Erythroblast (primary cell): Measurements from ENCODE around the gene BRD1.

Experiments used
- GATA1 ChIP-seq: IDR thresholded peaks from 2 replicates; pipeline ENCODE4 v1.6.1; 2011; ENCODE audit warnings: low read depth, mild to moderate bottlenecking, control low read depth, low read length, moderate library complexity
- POLR2A ChIP-seq: IDR thresholded peaks from 2 replicates; pipeline ENCODE4 v1.6.1; 2011; ENCODE audit warnings: mild to moderate bottlenecking, low read length

GRCh38 chr22:49817359-49817758, 10.3 kb downstream of the BRD1 start:
- TF ChIP-seq POLR2A (no peak), GATA1 (no peak)
